Measurements from ENCODE around the gene MRO. TPM values are rescaled to one million over a fixed set of nuclear protein-coding genes. Genes with fewer than 3 reads are reported as not detected.
"Not testable (repeated sequence)": the region's sequence is repeated elsewhere in the genome, so short reads cannot be mapped to it uniquely, and the experiment has no call there.

The MRO gene
- total RNA-seq, 2 donors from 2014 or later, result 2.1 to 2.6 TPM

- Histone ChIP-seq H3K9me3 (no peaks in the 10 kb centered on the region), H3K27ac (peak overlapping the region; percentile 16 to 48), H3K4me3 (no peak overlapping the region), H3K4me1 (peaks cover 0 to 9% of the 10 kb centered on the region in 2 donors), H3K27me3 (no peaks in the 10 kb centered on the region), H3K36me3 (no peaks in the 10 kb centered on the region)
- no peak for DNase-seq (ENCODE audit: low spot score)
- no peak for TF ChIP-seq CTCF (IDR thresholded peaks at IDR 0.05)
Observed at GRCh38 chr18:50861617-50862016, 41.8 kb upstream of the MRO start.

- no peak overlapping the region for H3K4me3 ChIP-seq
- H3K9me3 ChIP-seq, result no peaks in the 10 kb centered on the region
- H3K27me3 ChIP-seq, result no peaks in the 10 kb centered on the region
- no peak overlapping the region for H3K27ac ChIP-seq
- DNase-seq (ENCODE audit: low spot score), result no peak
- TF ChIP-seq CTCF (IDR thresholded peaks at IDR 0.05), result no peak
- no peaks in the 10 kb centered on the region for H3K36me3 ChIP-seq
- H3K4me1 ChIP-seq, result peaks cover 0 to 9% of the 10 kb centered on the region in 2 donors
Observed at GRCh38 chr18:50859793-50860555, 40.2 kb upstream of the MRO start.

DNA sequence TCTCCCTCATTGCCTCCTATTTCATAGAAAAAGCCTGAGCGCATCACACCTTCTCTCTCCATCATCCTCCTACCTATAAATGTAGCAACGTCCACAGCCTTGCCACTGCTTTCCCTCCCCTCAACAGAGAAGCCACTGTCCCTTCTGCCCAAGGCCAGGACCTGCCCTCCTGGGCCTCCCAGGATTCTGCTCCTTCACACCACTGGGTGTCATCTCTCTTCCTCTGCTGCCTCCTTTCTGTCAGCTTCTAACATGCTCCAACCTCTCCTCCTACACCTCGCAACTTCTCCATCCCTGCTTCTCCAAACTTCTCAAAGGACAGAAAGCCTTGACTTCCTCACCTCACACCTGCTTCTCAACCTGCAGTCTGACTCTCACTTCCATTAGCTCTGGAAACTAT is 37.9 kb upstream of the MRO start:
- Histone ChIP-seq H3K4me1 (peaks cover 0 to 9% of the 10 kb centered on the region in 2 donors), H3K4me3 (no peak overlapping the region)

GRCh38 chr18:50857166-50857565 is 37.4 kb upstream of the MRO start:
- not testable (repeated sequence) for DNase-seq (ENCODE audit: low spot score); H3K36me3 ChIP-seq; H3K27me3 ChIP-seq; H3K4me1 ChIP-seq; H3K27ac ChIP-seq; H3K4me3 ChIP-seq; H3K9me3 ChIP-seq

More for the DNA sequence above, 37.9 kb upstream of the MRO start:
- Histone ChIP-seq H3K27ac (no peak overlapping the region), H3K36me3 (no peaks in the 10 kb centered on the region), H3K27me3 (no peaks in the 10 kb centered on the region), H3K9me3 (no peaks in the 10 kb centered on the region)
- DNase-seq (ENCODE audit: low spot score), result no peak
- TF ChIP-seq CTCF (IDR thresholded peaks at IDR 0.05), result no peak

- H3K9me3 ChIP-seq, result no peaks in the 10 kb centered on the region
- H3K4me1 ChIP-seq, result no peaks in the 10 kb centered on the region
- H3K4me3 ChIP-seq, result no peak overlapping the region
- no peak for DNase-seq (ENCODE audit: low spot score)
- H3K36me3 ChIP-seq, result no peaks in the 10 kb centered on the region
- TF ChIP-seq CTCF (IDR thresholded peaks at IDR 0.05), result no peak
- H3K27ac ChIP-seq, result no peak overlapping the region
- no peaks in the 10 kb centered on the region for H3K27me3 ChIP-seq
Observed at GRCh38 chr18:50855976-50856757, 36.4 kb upstream of the MRO start.

GRCh38 chr18:50853863-50854271 is 34.1 kb upstream of the MRO start:
- TF ChIP-seq CTCF (IDR thresholded peaks at IDR 0.05), result no peak
- H3K9me3 ChIP-seq, result no peaks in the 10 kb centered on the region
- H3K27me3 ChIP-seq, result no peaks in the 10 kb centered on the region
- DNase-seq (ENCODE audit: low spot score), result no peak
- H3K27ac ChIP-seq, result peak overlapping the region in 1 of 2 donors; percentile 40
- peaks cover 0 to 11% of the 10 kb centered on the region in 2 donors for H3K4me1 ChIP-seq
- no peak overlapping the region for H3K4me3 ChIP-seq
- H3K36me3 ChIP-seq, result no peaks in the 10 kb centered on the region
